Inflammatory macrophage (primary cell): ENCODE measurements around the gene SLC50A1.

Source experiments
- DNase-seq, 2 donors: peaks; one replicate each; pipeline ENCODE4 v3.0.0-alpha.2; 2020 to 2022

Gene SLC50A1

GRCh38 chr1:155171836-155172731 is 36.4 kb downstream of the SLC50A1 start:
- DNase-seq = no peak

GRCh38 chr1:155172732-155173477 is 37.3 kb downstream of the SLC50A1 start, which contains the start of gene KRTCAP2:
TSS of gene KRTCAP2 (minus strand) at chr1:155173304. CDS start at chr1:155173224, 80 bp downstream.
- DNase-seq = peak; percentile 95 to 96

GRCh38 chr1:155173478-155174323 is 38.0 kb downstream of the SLC50A1 start, which contains the start of gene TRIM46:
TSS of gene TRIM46 (plus strand) at chr1:155173849. CDS start at chr1:155173967, 118 bp downstream.
- DNase-seq = no peak

GRCh38 chr1:155174324-155175280 is 39.0 kb downstream of the SLC50A1 start:
- no peak for DNase-seq

- no peak for DNase-seq
Observed at GRCh38 chr1:155175281-155175926, 39.8 kb downstream of the SLC50A1 start.

- peak; percentile 30 to 39 for DNase-seq
Observed at GRCh38 chr1:155175927-155176371, 40.3 kb downstream of the SLC50A1 start.

GRCh38 chr1:155176544-155177071 is 41.0 kb downstream of the SLC50A1 start:
- DNase-seq = peak; percentile 83 to 87

- no peak for DNase-seq
Observed at GRCh38 chr1:155177192-155177917, 41.7 kb downstream of the SLC50A1 start.

GRCh38 chr1:155177918-155178281 is 42.2 kb downstream of the SLC50A1 start:
- DNase-seq = no peak

- peak; percentile 91 to 94 for DNase-seq
Observed at GRCh38 chr1:155178441-155179111, 42.9 kb downstream of the SLC50A1 start.

GRCh38 chr1:155179112-155180031 is 43.7 kb downstream of the SLC50A1 start:
- no peak for DNase-seq

GRCh38 chr1:155181371-155182051 is 45.9 kb downstream of the SLC50A1 start:
- no peak for DNase-seq

GRCh38 chr1:155182052-155182550 is 46.4 kb downstream of the SLC50A1 start:
- DNase-seq = no peak

- DNase-seq = no peak
Observed at GRCh38 chr1:155183775-155184221, 48.1 kb downstream of the SLC50A1 start.

GRCh38 chr1:155184351-155184811 is 48.7 kb downstream of the SLC50A1 start:
- no peak for DNase-seq

GRCh38 chr1:155184835-155185782 is 49.5 kb downstream of the SLC50A1 start:
- DNase-seq = peak; percentile 81 to 86
